ENCODE data around the gene SIVA1. TPM values are rescaled to one million over a fixed set of nuclear protein-coding genes. Genes with fewer than 3 reads are reported as not detected.

Gene SIVA1
- total and polyA plus RNA-seq, 9 of the 15 experiments (the other 6 are each of a cell fraction or from before 2014, with no cell fraction given), result 4.2 to 186 (median 54.2) TPM

GRCh38 chr14:104792945-104793702 lies 40.2 kb downstream of the SIVA1 start:
- H3K79me2 ChIP-seq (ENCODE audit: control insufficient read depth, insufficient read depth, low read length), result peaks cover 54% of the 10 kb centered on the region
- no peak overlapping the region for H3K27ac ChIP-seq (ENCODE audit: extremely low read depth, low read depth, low read length)
- POLR2A ChIA-PET, result interaction anchor here (0.6 kb wide), 1 partner anchor 94 kb away, joined by 3 read pairs; no protein-coding TSS in a partner anchor

DNA sequence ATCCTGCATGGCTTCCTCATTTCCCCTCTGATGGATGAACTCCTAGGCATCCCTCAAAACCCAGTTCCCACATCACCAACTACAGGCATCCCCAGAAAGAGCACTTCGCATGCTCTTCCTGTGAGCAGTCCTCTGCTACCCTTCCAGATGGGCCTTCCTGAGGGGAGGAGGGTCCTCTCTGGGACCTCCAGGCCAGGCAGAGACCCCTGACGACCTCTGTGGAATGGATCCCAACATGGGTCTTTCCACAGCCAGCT lies 40.7 kb downstream of the SIVA1 start:
- peaks cover 12% of the 10 kb centered on the region; the same call in 1 of the 2 replicates for H4K20me1 ChIP-seq (replicated peaks; ENCODE audit: control insufficient read depth, insufficient read depth, low read length)
- intact Hi-C loops (cut with micrococcal nuclease), result no loop called here
- no peak overlapping the region; the same call in 2 of the 3 replicates for H3K27ac ChIP-seq (ENCODE audit: extremely low read depth, low read depth, low read length)
- ChIA-PET CTCF (ENCODE audit: low intra/inter-chr PET ratio) (no interaction called here), POLR2A (interaction anchor here (0.6 to 0.7 kb wide), 2 partner anchors 18 to 93 kb away, joined by 3 read pairs; no protein-coding TSS in a partner anchor)
- in situ Hi-C loops (cut with MboI), result no loop called here
- TF ChIP-seq USF1 (CRISPR knock-in tag; IDR thresholded peaks at IDR 0.05) (no peak), ZBTB7A (IDR thresholded peaks at IDR 0.05; ENCODE audit: borderline replicate concordance, control insufficient read depth, low read depth, low read length) (no peak), RUNX1 (IDR thresholded peaks at IDR 0.05; ENCODE audit: low read depth) (no peak), NCOA2 (IDR thresholded peaks at IDR 0.05; ENCODE audit: partially characterized antibody in 2 of 2) (no peak), NFE2 (IDR thresholded peaks at IDR 0.05; ENCODE audit: low read depth) (no peak), ZNF12 (CRISPR knock-in tag; IDR thresholded peaks at IDR 0.05) (no peak), ATF6 (CRISPR knock-in tag; IDR thresholded peaks at IDR 0.05) (no peak)
- H3K4me3 ChIP-seq, result peak overlapping the region; percentile 70; the same call in 1 of the 2 replicates
- peaks cover 37 to 89% of the 10 kb centered on the region in 2 experiments for H3K4me1 ChIP-seq (replicated peaks in 1 of 2; ENCODE audit: control insufficient read depth in 2 of 2, insufficient read depth in 2 of 2, low read length in 2 of 2)
- H3K9ac ChIP-seq (ENCODE audit: insufficient read depth in 1 of 2, low read depth in 2 of 2, low read length in 2 of 2), result peak overlapping the region; percentile 82 to 93; a peak in 2 of 4 replicates
- no TSS peak for BruUV-seq (replicated peaks)
- peaks cover 42% of the 10 kb centered on the region; the same call in 1 of the 3 replicates for H3K36me3 ChIP-seq (ENCODE audit: control insufficient read depth, insufficient read depth, low read length)
- no peaks in the 10 kb centered on the region for H3K27me3 ChIP-seq (ENCODE audit: control insufficient read depth in 2 of 2, insufficient read depth in 2 of 2, low read length in 2 of 2)
- WGBS (ENCODE audit: insufficient coverage, low coverage, missing lambda C conversion rate), result 50% methylated on average over 2 of the region's 2 CpGs
- H3K9me1 ChIP-seq (ENCODE audit: control insufficient read depth, insufficient read depth, low read length), result no peaks in the 10 kb centered on the region
- DNase-seq (ENCODE audit: extremely low read depth in 1 of 4, low spot score in 3 of 4), result no peak
- H2AFZ ChIP-seq (ENCODE audit: low read depth, low read length), result no peak overlapping the region
- no peak for ATAC-seq
- H3K9me3 ChIP-seq (replicated peaks; ENCODE audit: control insufficient read depth, insufficient read depth, low read depth, low read length), result no peaks in the 10 kb centered on the region
- FAIRE-seq, result no peak
- H3K79me2 ChIP-seq (ENCODE audit: control insufficient read depth, insufficient read depth, low read length), result peaks cover 54% of the 10 kb centered on the region
- H3K4me2 ChIP-seq (ENCODE audit: insufficient read depth, low read length), result peak overlapping the region; percentile 79

More at GRCh38 chr14:104792945-104793702, 40.2 kb downstream of the SIVA1 start:
- TF ChIP-seq NRF1 (conservative IDR thresholded peaks at IDR 0.05 in 1 of 2, IDR thresholded peaks at IDR 0.05 in 1 of 2) (no peak), ELF4 (CRISPR knock-in tag; IDR thresholded peaks at IDR 0.05) (no peak), POLR3A (IDR thresholded peaks at IDR 0.05; ENCODE audit: borderline replicate concordance, extremely low read depth, insufficient read depth, insufficient read length) (no peak), ZFP36 (IDR thresholded peaks at IDR 0.05; ENCODE audit: low read depth, low read length, partially characterized antibody) (peak; percentile 66)
- Histone ChIP-seq H2AFZ (ENCODE audit: low read depth, low read length) (no peak overlapping the region), H3K4me2 (ENCODE audit: insufficient read depth, low read length) (peak overlapping the region; percentile 79; the same call in 1 of the 2 replicates), H3K9me3 (replicated peaks; ENCODE audit: control insufficient read depth, insufficient read depth, low read depth, low read length) (no peaks in the 10 kb centered on the region), H4K20me1 (replicated peaks; ENCODE audit: control insufficient read depth, insufficient read depth, low read length) (peaks cover 12% of the 10 kb centered on the region; the same call in 1 of the 2 replicates), H3K4me1 (replicated peaks in 1 of 2; ENCODE audit: control insufficient read depth in 2 of 2, insufficient read depth in 2 of 2, low read length in 2 of 2) (peaks cover 32 to 89% of the 10 kb centered on the region in 2 experiments), H3K9ac (ENCODE audit: insufficient read depth in 1 of 2, low read depth in 2 of 2, low read length in 2 of 2) (peak overlapping the region in 1 of 2 experiments; percentile 78; a peak in 2 of 4 replicates), H3K36me3 (ENCODE audit: control insufficient read depth, insufficient read depth, low read length) (peaks cover 47% of the 10 kb centered on the region; the same call in 1 of the 3 replicates), H3K4me3 (no peak overlapping the region; the same call in 1 of the 2 replicates), H3K27me3 (ENCODE audit: control insufficient read depth in 2 of 2, insufficient read depth in 2 of 2, low read length in 2 of 2) (no peaks in the 10 kb centered on the region), H3K9me1 (ENCODE audit: control insufficient read depth, insufficient read depth, low read length) (no peaks in the 10 kb centered on the region)
- BruUV-seq (replicated peaks), result no TSS peak
- in situ Hi-C loops (cut with MboI), result no loop called here
- DNase-seq (ENCODE audit: extremely low read depth in 1 of 4, low spot score in 3 of 4) (no peak), ATAC-seq (no peak), FAIRE-seq (no peak)
- intact Hi-C loops (cut with micrococcal nuclease), result no loop called here
- 83% methylated on average over 7 of the region's 16 CpGs for WGBS (ENCODE audit: insufficient coverage, low coverage, missing lambda C conversion rate)
- CTCF ChIA-PET (ENCODE audit: low intra/inter-chr PET ratio), result no interaction called here

Data from K562 (cell line).